Fibroblast of the aortic adventitia (primary cell): ENCODE data around the gene LIG1. TPM values are rescaled to one million over a fixed set of nuclear protein-coding genes. Genes with fewer than 3 reads are reported as not detected.
A peak's percentile ranks its signal among the peaks of the same experiment; 100 is the strongest.

ENCODE experiments used
- DNase-seq: peaks from one replicate; pipeline ENCODE4 v3.0.0-alpha.2; 2010; ENCODE audit warnings: low read depth
- H3K4me3 ChIP-seq: 2 replicates; pipeline ENCODE4 v1.5.1; 2011; ENCODE audit warnings: low read depth, mild to moderate bottlenecking, control low read depth, low read length, moderate library complexity
- CTCF ChIP-seq: IDR thresholded peaks from 2 replicates; pipeline ENCODE4 v1.5.1; 2011; ENCODE audit warnings: mild to moderate bottlenecking, low read length, control low read depth, inconsistent platforms; ENCODE audit not compliant: insufficient read depth
- total RNA-seq: library from RNA; depleted of rRNA; stranded (reverse); fragments of >200 nt; gene quantifications from 2 replicates; pipeline ENCODE4 v1.2.3, GENCODE V29; 2012; ENCODE audit warnings: low replicate concordance

LIG1 gene
- total RNA-seq, 1 donor: 27.3 TPM

- H3K4me3 ChIP-seq: no peak overlapping the region
- peak; percentile 47 for TF ChIP-seq CTCF
- peak; percentile 90 for DNase-seq
These were observed 46.1 kb downstream of the LIG1 start for GRCh38 chr19:48123907-48124651.

- no peak for DNase-seq
These were observed 47.7 kb downstream of the LIG1 start for GRCh38 chr19:48122421-48122820.

GRCh38 chr19:48121909-48122371 is 48.2 kb downstream of the LIG1 start:
- no peak for TF ChIP-seq CTCF

More at GRCh38 chr19:48122421-48122820, 47.7 kb downstream of the LIG1 start:
- no peak overlapping the region for H3K4me3 ChIP-seq
- TF ChIP-seq CTCF: no peak

GRCh38 chr19:48121066-48121465 is 49.1 kb downstream of the LIG1 start:
- H3K4me3 ChIP-seq: no peak overlapping the region
- DNase-seq: no peak
- no peak for TF ChIP-seq CTCF

More at GRCh38 chr19:48121909-48122371, 48.2 kb downstream of the LIG1 start:
- DNase-seq: no peak
- no peak overlapping the region for H3K4me3 ChIP-seq

- H3K4me3 ChIP-seq: no peak overlapping the region
- DNase-seq: no peak
- no peak for TF ChIP-seq CTCF
These were observed 49.6 kb downstream of the LIG1 start for GRCh38 chr19:48120505-48120904.

- no peak for DNase-seq
- TF ChIP-seq CTCF: no peak
- no peak overlapping the region for H3K4me3 ChIP-seq
These were observed 52.0 kb downstream of the LIG1 start for GRCh38 chr19:48118131-48118517.
